NCI-H345 (cell line): ENCODE measurements around the gene DRGX.
A peak's percentile ranks its signal among the peaks of the same experiment; 100 is the strongest.

Experiments used
- DNase-seq: peaks from one replicate; lab custom pipeline; 2025; lab: John Stamatoyannopoulos, UW

DRGX gene

DNA sequence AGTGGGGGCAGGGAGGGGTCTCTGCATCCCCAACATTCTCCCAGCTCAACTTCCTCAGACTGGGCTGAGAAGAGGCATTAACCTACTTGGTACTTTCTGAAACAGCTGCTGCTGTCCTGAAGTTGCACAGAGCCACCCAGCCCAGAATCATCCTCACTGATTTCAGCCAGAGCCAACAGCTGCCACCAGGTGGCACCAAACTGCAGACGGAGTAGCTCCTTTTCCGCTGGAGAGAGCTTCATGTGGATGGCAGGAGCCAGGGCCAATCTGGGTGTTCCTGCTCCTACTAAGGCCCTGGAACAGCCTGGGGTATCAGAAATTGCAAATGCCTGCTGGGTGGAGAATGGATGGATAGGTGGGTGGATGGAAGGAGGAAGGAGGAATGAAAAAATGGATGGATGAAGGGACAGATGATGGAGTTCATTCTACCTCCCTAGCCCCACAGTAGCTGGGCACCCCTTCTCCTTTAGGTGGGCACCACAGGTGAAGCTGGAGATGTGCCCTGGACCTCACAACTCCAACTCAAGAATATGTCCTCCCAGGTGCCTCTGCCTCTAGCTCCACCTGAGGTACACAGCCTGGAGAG is 11.8 kb upstream of the DRGX start:
- peak; percentile 61 for DNase-seq

DNA sequence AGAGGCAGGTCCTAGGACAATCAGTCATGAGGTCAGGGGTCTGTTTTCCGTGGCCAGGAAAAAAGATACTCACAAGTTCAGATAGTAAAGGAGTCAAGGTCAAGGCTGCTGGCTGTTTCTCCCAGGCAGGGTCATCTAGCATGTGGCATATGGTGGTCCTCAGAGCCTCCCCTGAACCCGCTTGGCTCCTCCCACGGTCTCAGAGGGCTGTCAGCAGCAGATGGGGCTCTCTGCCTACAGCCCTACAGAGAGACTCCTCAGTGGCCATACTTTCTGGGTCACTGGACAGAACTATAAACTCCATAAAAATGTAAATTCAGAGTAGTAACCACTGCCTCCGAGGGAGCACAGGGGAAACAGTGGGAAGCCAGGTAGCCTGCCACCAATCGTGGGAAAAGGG is 11.3 kb upstream of the DRGX start:
- no peak for DNase-seq

DNA sequence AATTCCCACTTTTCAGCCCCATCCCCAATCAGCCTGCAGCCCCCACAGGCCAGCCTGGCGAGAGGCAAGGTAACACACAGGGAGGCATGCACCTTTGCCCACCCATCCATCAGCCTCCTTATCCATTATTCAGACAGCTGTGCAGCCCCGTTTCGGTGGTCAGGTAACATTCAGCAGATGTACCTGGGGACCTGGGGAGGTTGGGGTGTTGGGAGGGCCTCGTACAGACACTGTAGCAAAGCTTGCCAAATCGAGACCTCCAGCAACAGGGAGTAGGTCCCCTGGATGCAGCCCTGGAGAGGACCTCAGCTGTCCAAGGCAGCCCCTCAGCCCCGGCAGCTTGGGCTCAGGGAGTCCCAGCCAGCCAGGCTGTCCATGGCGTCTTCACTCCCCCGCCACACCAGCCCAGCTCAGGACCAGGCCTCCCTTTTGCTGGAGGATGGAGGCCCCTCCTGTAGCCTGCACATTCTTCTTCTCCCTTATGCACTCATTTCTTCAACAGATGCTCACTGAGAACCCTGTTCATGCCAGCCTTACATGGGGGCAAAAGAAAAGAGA is 8.5 kb upstream of the DRGX start:
- no peak for DNase-seq

- no peak for DNase-seq
Observed at GRCh38 chr10:49403363-49403762, 7.5 kb upstream of the DRGX start.

- no peak for DNase-seq
Observed at GRCh38 chr10:49400365-49400764, 4.5 kb upstream of the DRGX start.

DNA sequence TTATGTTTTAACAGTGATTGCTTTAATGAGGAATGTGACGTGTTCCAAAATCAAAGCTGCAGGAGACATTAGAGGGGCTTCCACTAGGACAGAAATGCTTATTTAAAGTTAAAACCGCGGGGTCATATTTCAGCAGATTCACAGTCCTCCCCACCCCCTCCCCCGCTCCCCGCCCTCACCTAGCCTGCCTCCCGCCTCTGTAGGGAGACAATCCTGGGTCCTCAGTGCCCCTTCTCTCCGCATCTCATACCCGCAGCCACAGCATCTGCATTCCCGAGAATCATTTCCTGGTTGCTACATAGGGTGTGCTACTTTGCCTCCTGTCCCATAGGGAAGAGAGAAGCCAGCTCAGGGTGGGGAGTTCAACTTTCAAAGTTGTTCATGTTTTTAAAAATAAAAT is 3.1 kb upstream of the DRGX start:
- DNase-seq: no peak

DNA sequence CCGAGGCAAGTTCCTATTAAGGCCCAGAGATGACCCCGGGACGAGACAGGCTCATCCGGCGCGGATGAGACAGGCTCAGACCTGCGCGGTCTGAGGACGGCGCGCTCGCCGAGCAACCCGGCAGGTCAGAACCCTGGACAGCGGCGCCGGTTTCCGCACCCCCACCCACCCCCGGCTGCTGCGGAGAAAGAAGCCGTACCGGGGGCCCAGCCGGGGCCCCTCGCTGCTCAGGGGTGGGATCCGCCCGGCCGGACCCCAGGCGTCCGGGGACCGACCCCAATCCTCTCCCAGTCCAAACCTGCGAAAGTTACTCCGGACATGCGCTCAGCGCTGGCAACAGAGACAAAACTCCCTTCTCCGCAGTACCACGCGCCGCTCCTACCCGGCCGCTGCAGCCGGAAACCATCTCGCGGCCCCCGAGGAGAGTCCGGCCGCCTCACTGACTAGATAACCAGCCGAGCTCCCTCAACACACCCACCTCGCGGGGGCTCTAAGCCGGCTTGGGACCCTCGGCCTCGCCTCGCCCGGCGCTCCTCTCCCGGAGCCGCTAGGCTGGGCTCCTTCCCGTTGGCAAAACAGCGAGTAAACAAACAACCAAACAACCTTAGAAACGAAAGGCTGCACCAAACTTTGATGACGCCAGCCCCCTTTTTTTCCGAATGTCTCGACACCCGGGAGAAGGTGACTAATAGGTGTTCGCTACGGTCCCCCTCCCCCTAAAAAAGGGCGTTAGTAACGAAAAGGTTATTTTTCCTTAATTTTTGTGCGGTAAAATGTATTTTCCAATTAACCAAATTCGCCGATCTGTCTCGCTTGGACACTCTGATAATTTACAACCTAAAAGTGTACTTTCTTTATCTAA is 2.3 kb upstream of the DRGX start:
- DNase-seq: no peak

DNA sequence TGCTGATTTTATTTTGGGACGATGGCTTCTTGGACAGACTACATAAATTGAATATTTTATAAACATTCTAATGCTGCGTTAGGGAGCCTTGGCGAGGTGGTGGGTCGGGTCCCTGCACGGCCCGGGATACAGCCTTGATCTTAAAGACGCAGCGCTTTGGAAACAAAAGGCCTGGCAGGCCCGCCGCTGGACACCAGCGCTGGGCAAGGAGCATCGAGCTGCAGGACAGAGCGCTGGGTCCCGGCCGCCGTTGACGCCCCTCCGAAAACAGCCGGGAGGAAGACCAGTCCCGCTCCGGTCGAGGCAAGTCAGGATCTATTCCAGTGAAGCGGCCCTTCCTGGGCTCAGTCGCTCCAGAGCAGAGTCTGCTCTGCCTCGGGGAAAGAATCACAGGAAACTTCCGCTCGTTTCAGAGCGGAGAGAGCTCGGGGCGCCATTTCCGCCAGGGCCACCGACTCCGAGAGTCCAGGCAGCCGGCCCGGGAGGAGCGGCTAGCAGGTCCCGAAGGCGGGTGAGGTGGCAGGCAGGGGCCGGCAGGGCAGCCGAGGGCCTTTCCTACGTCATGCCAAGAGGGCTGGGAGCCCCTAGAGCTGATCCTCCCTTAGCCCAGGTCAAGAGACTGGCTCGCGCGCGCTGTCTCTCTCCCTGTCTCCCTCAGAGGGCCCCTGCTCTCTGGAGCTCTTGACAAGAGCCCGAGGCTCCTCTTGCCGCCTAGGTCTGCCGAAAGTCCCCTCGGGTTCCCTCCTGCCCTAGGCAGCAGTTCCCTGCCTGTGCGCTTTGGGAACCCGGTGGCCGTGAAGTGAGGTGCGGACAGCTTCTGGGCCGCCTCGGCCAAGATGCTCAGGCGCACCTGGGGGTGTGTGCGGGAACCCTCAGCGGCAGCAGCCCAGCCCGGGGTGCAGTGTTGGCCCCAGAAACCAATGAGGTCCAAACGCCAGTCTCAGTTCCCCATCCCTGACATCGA is 1.4 kb upstream of the DRGX start:
- no peak for DNase-seq

- DNase-seq: no peak
Observed at GRCh38 chr10:49396666-49396999, 744 bp upstream of the DRGX start.

DNA sequence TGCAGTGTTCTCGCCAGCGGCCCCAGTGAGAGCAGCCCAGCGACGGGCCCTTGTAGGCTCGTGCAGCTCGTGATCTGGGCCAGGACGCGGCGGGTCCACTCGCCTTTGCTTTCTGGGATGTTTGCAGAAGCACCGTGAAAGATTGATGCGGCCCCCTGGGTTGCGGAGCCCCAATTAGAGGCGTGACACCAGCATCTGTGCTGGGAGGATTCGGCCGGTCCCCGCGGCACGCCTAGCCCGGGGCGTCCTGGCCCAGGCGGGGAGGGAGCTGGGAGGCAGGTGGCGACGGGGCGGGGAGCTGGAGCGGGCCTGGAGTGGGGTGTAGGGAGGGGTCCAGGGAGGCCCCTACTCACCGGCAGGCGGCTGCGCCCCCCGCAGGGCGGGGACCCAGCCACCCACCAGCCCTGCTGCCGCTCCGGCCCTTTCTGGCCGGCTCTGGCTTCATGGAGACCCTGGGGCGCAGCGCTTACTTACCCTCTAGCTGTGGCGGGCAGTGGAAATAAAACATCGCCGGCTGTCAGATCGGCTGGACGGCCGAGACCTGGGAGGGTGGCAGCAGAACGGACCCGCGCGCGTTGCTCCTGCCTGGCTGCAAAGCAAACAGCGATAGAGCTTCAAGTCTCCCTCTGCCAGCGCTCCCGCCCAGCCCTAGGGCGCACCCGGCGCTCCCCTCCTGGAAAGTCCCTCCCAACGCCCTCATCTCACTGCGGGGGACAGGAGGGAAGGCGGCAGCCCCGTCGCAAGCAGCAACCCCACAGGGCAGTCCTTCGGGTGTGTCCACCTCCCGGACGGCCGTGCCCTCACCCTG is 752 bp downstream of the DRGX start:
- DNase-seq: no peak

DNA sequence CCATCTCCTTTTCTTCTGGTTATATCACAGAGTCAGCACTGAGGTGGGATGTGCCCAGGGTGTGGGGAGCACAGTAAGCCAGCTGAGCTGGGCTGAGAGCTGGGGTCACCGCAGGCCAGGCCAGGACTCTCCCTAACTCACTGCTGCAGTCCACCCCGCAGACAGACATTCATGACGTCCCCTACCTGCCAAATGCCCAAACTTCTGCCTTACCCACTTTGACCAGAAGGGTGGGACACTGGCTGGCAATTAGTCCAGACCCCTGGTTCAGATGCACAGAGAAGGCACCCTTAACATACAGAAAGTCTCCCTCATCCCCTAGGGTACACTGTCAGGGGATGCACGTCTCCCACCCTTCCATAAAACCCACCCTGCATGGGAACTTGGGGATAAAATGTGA is 2.1 kb downstream of the DRGX start:
- no peak for DNase-seq

DNA sequence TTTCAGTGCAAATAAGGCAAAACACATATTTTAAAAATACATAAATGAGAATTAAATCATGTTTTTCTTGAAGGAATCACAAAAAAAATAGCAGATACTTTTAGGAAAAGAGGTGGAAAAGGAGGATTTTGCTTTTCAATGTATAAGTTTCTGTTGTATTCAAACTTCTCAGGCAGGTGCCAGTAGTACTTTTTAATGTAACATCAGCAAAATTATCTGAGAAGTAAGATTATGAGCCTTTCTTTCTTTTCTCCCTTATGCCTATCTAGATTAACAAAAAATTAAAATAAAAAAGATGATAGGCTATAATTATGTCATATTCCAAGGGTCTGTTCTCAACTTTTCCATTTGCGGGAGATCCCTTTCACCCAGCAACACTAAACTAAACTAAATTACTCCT is 2.6 kb downstream of the DRGX start:
- no peak for DNase-seq

GRCh38 chr10:49389361-49389933 is 6.4 kb downstream of the DRGX start:
- DNase-seq: no peak

DNA sequence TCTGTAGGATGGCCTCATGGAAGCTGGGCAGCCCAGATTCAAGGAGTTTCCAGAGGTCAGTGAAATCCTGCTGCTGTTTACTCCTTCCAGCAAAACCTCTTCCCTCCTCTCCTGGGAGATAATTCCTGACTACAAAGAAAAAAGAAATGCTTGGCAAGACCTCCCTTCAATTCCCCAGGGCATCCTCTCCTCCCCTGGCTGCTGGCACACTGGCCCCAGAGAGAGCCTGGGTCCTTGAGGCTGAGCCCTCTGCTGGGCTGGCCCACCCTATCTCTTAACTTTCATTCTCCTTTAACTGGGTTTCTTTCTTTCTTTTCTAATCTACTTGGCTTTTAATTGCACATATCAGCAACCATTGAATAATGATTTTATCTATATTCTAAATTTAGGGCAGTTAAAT is 7.7 kb downstream of the DRGX start:
- DNase-seq: no peak

DNA sequence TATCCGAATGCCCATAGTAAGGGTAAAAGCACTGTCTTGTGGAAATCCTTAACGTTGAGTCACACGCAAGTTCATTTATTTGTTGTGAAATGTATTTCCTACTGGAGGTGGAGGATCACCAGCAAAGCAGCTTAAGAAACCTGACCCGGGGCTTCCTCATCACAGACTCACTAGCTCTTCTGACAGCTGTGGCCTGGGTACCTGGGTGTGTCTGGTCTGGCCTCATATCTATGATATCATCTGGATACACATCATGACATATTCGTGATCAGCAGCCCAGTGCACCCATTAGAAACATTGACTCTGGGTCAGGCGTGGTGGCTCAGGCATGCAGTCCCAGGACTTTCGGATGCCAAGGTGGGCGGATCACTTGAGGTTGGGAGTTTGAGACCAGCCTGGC is 8.8 kb downstream of the DRGX start:
- DNase-seq: no peak

- DNase-seq: no peak
Observed at GRCh38 chr10:49385939-49386922, 9.7 kb downstream of the DRGX start.

- no peak for DNase-seq
Observed at GRCh38 chr10:49384268-49384953, 11.5 kb downstream of the DRGX start.

DNA sequence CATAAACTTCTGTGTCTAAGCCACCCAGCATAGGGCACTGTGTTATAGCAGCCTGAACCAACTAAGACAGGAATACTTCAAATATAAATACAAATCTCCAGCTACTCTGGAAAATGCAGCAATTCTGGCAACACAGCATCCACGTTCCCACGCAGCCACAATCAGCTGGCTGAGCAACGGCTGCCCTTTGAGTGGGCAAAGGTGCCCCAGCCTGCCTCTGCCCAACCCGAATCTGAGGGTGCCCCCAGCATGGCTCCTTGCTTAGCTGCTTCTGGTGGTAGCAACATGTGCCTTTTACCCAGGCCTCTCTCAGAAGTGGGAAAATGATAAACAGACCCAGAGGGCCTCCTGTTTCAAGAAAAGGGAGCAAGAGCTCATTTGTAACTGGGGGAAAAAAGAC is 12.0 kb downstream of the DRGX start:
- no peak for DNase-seq

DNA sequence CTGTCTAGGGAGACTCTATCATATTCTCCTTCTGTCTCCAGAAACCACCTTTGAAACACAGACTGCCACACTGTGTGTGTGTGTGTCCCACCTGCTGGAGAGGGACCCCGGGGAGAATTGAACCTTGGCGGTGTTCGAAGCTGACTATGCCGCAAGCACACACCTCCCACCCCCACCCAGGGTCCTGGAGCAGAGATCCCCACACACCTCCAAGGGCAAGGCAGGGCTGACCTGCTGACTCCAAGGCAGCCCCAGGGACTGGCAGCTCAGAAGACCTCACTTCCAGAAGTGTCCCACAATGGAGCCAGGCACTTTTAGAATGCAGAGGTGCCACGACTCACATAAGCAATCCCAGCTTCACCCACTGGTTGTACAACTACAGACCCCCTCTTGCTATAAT is 13.1 kb downstream of the DRGX start:
- DNase-seq: no peak
